HG03439 (cell line): ENCODE results near the gene TBX4.
"Not testable (repeated sequence)": the region's sequence is repeated elsewhere in the genome, so short reads cannot be mapped to it uniquely, and the experiment has no call there.

Source experiments
- ATAC-seq: cut with Tn5 transposase; IDR thresholded peaks from one replicate; pipeline ENCODE4 v1.9.1; 2021; ENCODE audit warnings: mild to moderate bottlenecking, moderate library complexity; ENCODE audit not compliant: unreplicated experiment

Gene TBX4

GRCh38 chr17:61519754-61520440, 67.7 kb downstream of the TBX4 start:
- no peak for ATAC-seq

DNA sequence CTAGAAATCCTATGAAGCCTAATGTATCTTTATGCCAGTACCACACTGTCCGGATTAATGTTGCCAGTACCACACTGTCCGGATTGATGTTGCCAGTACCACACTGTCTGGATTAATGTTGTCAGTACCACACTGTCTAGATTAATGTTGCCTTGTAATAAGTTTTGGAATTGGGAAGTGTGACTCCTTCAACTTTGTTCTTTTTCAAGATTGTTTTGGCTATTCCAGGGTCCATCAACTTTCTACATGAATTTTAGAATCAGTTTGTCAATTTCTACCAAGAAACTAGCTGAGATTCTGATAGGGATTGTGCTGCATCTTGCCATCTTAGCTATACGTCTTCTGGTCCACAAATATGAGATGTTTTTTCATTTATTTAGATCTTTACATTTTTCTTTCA, 68.7 kb downstream of the TBX4 start:
- no peak for ATAC-seq

- no peak for ATAC-seq
Observed at GRCh38 chr17:61522088-61522487, 69.9 kb downstream of the TBX4 start.

- no peak for ATAC-seq
Observed at GRCh38 chr17:61524319-61524718, 72.1 kb downstream of the TBX4 start.

GRCh38 chr17:61527441-61527840, 75.2 kb downstream of the TBX4 start:
- ATAC-seq: not testable (repeated sequence)

DNA sequence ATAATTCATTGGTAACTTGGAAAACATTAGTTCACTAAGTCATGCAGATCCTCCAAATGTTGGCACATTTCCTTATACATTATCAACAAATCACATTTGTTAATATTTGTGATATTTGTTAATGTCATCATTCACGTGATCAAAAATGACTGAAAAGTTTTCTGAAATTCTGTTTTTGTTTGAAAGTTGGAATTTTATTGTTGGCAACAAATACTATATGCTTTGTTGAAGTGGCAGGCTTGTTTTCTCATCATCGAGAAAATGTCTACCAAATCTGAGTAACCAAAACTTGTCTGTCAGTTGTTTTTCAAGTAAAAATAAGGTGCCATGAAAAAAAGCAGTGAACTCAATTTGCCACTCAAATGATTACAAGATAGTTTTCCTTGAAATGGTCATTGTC, 75.9 kb downstream of the TBX4 start:
- ATAC-seq: no peak

- no peak for ATAC-seq
Observed at GRCh38 chr17:61531223-61531622, 79.0 kb downstream of the TBX4 start.

GRCh38 chr17:61532826-61533225, 80.6 kb downstream of the TBX4 start:
- no peak for ATAC-seq

DNA sequence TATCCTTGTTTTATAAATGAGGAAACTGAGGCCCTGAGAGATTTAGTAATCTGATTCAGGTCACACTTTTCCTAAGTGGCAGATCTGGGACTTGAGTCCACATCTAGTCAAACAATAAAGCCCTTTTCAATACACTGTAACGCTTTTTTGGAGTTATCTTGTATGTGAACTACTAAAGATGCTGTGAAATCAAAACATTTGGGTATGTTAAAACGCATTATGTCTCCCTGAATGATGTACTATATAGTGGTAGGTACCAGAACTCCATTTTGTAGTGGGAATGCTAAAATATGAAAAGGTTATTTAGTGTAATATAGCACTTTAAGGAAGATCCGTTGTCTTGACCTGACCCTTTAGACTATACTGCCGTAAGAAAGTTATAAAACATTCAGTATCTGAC, 81.6 kb downstream of the TBX4 start:
- ATAC-seq: no peak

- ATAC-seq: no peak
Observed at GRCh38 chr17:61534414-61534813, 82.2 kb downstream of the TBX4 start.
